LNCAP (cell line): ENCODE data around the gene BEAN1.

Experiments
- CTCF ChIP-seq: fragments of 450-650 bp; IDR thresholded peaks from 2 replicates; pipeline ENCODE4 v1.5.1; 2017; ENCODE audit warnings: mild to moderate bottlenecking

The BEAN1 gene

GRCh38 chr16:66469291-66469946 lies 42.3 kb downstream of the BEAN1 start:
- TF ChIP-seq CTCF = no peak

DNA sequence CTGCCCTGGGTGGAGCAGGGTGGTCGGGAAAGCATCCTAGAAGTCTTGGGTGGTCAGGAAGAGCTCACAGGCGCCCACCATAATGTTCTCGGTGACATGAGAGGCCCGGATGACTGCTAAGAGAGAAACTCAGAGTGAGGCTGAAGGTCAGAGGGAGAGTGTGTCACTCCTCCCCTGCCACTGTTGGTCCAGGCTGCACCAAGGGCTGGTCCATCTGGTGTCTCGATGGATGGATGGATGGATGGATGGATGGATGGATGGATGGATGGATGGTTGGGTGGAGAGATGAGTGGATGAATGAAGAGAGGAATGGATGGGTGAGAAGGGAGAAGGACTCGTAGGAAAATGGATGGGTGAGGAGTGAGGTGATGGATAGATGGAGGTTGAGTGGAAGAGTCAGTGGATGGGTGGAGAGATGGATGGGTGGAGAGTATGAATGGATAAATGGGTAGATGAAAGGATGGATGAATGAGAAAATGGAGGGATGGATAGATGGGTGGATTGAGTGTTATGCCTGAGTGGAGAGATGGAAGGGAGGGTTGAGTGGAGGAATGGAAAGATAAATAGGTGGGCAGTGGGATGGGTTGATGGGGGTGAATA lies 43.0 kb downstream of the BEAN1 start:
- no peak for TF ChIP-seq CTCF

DNA sequence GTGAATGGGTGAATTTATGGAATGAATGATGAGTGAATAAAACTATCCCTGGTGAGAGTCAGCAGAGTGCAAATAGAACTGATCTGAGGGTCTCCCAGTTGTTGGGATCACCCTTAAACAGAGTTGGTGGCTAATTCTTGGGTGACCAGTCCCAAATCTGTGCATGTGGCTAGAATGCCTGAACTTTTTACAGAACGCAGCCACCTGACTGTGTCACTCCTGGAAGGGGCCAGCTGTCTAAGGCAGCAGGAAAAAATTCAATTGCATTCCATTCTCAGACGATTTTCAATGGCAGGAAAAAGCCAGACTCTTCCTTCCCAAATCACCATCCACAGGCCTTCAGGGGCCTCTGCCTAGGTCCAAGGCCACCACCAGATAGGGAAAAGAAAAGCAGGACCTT lies 43.5 kb downstream of the BEAN1 start:
- no peak for TF ChIP-seq CTCF

- TF ChIP-seq CTCF = no peak
Observed at GRCh38 chr16:66471264-66471663, 44.2 kb downstream of the BEAN1 start.

DNA sequence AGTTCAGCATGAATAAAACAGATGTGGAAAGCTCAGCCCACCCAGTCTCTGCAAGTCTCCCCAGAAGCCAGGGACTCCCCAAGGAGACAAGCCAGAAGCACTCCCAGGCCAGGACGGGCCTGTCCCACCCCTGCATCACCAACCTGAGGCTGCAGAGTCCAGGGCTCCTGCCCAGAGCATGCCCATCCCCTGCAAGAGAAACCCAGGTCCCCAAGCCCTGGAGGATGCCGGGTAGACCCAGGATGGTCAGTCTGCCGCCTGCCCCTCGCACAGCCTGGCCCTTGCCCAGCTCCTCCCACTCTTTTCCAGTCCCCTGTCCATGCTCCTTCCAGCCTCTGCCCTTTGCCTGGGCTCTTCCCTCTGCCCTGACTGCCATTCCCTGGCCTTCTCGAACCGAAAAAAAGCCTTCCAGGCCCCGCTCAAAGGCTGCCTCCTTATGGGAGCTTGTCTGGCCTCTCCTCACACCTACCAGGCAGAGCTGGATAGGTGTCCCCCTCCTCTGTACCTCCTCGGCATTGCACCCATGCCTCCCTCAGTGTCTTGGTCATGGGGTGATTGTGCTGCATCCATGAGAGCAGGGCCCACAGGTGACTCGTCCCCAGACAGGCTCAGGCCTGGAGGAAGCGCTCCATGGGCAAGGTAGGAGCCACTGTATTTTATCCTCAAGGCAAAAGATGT lies 44.8 kb downstream of the BEAN1 start:
- no peak for TF ChIP-seq CTCF

GRCh38 chr16:66473051-66473571 lies 46.0 kb downstream of the BEAN1 start:
- no peak for TF ChIP-seq CTCF

DNA sequence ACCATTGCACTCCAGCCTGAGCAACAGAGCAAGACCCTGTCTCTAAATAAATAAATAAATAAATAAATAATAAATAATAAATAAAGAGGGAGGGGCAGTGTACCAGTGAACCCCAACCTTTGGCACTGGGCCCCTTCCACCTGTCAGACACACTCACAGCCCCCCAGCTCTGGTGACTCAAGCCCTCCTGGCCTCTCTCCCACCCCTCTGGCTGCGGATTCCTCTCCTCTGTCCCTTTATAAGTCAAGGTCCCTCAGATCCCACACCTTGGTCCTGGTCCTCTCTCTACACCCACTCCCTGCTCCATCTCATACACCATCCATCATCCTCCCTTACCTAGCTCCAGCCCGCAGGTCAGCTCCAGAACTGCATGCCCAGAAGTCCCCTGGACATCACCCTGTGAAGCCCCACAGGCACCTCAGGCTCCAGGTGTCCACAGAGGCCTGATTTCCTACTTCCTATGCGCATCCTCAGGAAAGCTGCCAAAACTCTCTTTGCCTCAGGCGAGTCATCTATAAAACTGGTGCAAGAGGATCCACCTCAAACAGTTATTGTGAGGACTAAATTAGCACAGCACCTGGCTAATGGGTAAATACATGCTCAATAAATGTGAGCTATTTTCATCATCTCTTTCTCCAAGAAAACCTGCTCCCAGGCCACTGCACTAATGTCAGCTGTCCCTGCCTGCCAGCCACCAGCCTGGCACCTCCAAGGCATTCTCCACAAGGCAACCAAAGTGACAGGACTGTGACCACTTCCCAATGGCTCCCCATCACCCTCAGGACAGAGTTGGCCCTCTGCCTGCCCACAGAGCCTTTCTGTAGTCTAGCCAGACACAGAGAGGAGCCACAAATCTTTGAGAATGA lies 46.8 kb downstream of the BEAN1 start:
- no peak for TF ChIP-seq CTCF
